Measurements from ENCODE around the gene ORM2.

ORM2 gene

GRCh38 chr9:114310471-114311450, 18.9 kb upstream of the ORM2 start:
- no peak overlapping the region for H3K4me3 ChIP-seq (ENCODE audit: low read depth, low read length)
- no peak for TF ChIP-seq CTCF (IDR thresholded peaks at IDR 0.05; ENCODE audit: borderline replicate concordance, insufficient read depth, low read depth, low read length)

GRCh38 chr9:114311571-114312512, 17.8 kb upstream of the ORM2 start:
- no peak for TF ChIP-seq CTCF (IDR thresholded peaks at IDR 0.05; ENCODE audit: borderline replicate concordance, insufficient read depth, low read depth, low read length)
- H3K4me3 ChIP-seq (ENCODE audit: low read depth, low read length) = no peak overlapping the region

- no peak for TF ChIP-seq CTCF (IDR thresholded peaks at IDR 0.05; ENCODE audit: borderline replicate concordance, insufficient read depth, low read depth, low read length)
- H3K4me3 ChIP-seq (ENCODE audit: low read depth, low read length) = no peak overlapping the region
Observed at GRCh38 chr9:114312513-114312875, 17.2 kb upstream of the ORM2 start.

- no peak for TF ChIP-seq CTCF (IDR thresholded peaks at IDR 0.05; ENCODE audit: borderline replicate concordance, insufficient read depth, low read depth, low read length)
- no peak overlapping the region for H3K4me3 ChIP-seq (ENCODE audit: low read depth, low read length)
Observed at GRCh38 chr9:114313186-114313585, 16.5 kb upstream of the ORM2 start.

- no peak overlapping the region for H3K4me3 ChIP-seq (ENCODE audit: low read depth, low read length)
- no peak for TF ChIP-seq CTCF (IDR thresholded peaks at IDR 0.05; ENCODE audit: borderline replicate concordance, insufficient read depth, low read depth, low read length)
Observed at GRCh38 chr9:114314256-114314867, 15.3 kb upstream of the ORM2 start.

- no peak overlapping the region for H3K4me3 ChIP-seq (ENCODE audit: low read depth, low read length)
- no peak for TF ChIP-seq CTCF (IDR thresholded peaks at IDR 0.05; ENCODE audit: borderline replicate concordance, insufficient read depth, low read depth, low read length)
Observed at GRCh38 chr9:114314881-114315722, 14.6 kb upstream of the ORM2 start.
